Body of pancreas (tissue), 4 donors: Measurements from ENCODE around the gene CLGN.

ENCODE experiments used
- CTCF ChIP-seq, 7 experiments: fragments of 450-650 bp in 4 of 7; fragments of 200-600 bp in 3 of 7; sonication (generic) in 3 of 7; IDR thresholded peaks; one replicate each; pipeline ENCODE4 v1.5.1; 2016 to 2019; ENCODE audit warnings: antibody characterized with exemption in 7 of 7
- POLR2A ChIP-seq, 3 donors: fragments of 450-650 bp; IDR thresholded peaks; one replicate each; pipeline ENCODE4 v1.6.1; 2016; ENCODE audit warnings: antibody characterized with exemption in 3 of 3, mild to moderate bottlenecking in 2 of 3

DNA sequence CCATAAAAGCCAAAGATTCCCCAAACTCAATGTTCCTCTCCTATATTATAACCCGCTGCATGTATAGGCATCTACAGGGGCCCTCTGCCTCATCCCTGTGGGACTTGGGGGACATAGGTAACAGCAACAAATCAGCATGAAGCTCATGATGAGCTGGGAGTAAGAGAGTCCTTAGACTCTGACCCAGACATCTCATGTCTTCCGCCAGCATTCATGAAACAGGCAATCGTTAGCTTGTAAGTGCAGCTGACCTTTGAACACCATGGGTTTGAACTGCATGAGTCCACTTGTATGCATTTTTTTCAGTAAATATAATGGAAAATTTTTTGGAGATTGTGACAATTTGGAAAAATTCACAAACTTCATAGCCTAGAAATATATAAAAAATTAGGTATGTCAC, 64.4 kb downstream of the CLGN start:
- TF ChIP-seq CTCF (IDR thresholded peaks at IDR 0.05) (no peak), POLR2A (IDR thresholded peaks at IDR 0.05) (no peak)
